ENCODE measurements around the gene RETSAT. TPM values are rescaled to one million over a fixed set of nuclear protein-coding genes. Genes with fewer than 3 reads are reported as not detected.
"Not testable (repeated sequence)": the region's sequence is repeated elsewhere in the genome, so short reads cannot be mapped to it uniquely, and the experiment has no call there.

Gene RETSAT
- total RNA-seq, 3 donors from 2014 or later, result 154 to 378 (median 278) TPM

GRCh38 chr2:85327822-85328617, 26.3 kb downstream of the RETSAT start, which contains the start of gene TGOLN2:
Gene TGOLN2, minus strand, starts transcription at chr2:85327989. Its CDS starts 27 bp downstream, at chr2:85327962.
- intact Hi-C loops (cut with DNase I, micrococcal nuclease), result no loop called here
- DNase-seq (peak; percentile 95 to 97 (median 96)), ATAC-seq (peak; percentile 94)
- Histone ChIP-seq H3K36me3 (ENCODE audit: low read depth) (peaks cover 4% of the 10 kb centered on the region), H3K4me3 (peak within 1 kb of the TSS; percentile 40), H3K4me1 (ENCODE audit: low read depth) (peaks cover 26% of the 10 kb centered on the region), H3K9me3 (no peaks in the 10 kb centered on the region)
- no peak for TF ChIP-seq CTCF (IDR thresholded peaks at IDR 0.05)

GRCh38 chr2:85327160-85327821, 27.0 kb downstream of the RETSAT start:
- Histone ChIP-seq H3K4me3 (peak overlapping the region; percentile 40), H3K9me3 (no peaks in the 10 kb centered on the region), H3K4me1 (ENCODE audit: low read depth) (peaks cover 26% of the 10 kb centered on the region), H3K36me3 (ENCODE audit: low read depth) (peaks cover 9% of the 10 kb centered on the region)
- no peak for TF ChIP-seq CTCF (IDR thresholded peaks at IDR 0.05)
- intact Hi-C loops (cut with DNase I, micrococcal nuclease), result no loop called here
- DNase-seq (peak; percentile 68 to 82 (median 77)), ATAC-seq (peak; percentile 59)

- intact Hi-C loops (cut with DNase I, micrococcal nuclease), result no loop called here
- DNase-seq (peak in 1 of 3 donors; percentile 50), ATAC-seq (peak; percentile 11)
- H3K4me3 ChIP-seq, result peak overlapping the region; percentile 40
- no peak for TF ChIP-seq CTCF (IDR thresholded peaks at IDR 0.05)
- H3K9me3 ChIP-seq, result no peaks in the 10 kb centered on the region
- peaks cover 9% of the 10 kb centered on the region for H3K36me3 ChIP-seq (ENCODE audit: low read depth)
- peaks cover 26% of the 10 kb centered on the region for H3K4me1 ChIP-seq (ENCODE audit: low read depth)
These were observed 27.7 kb downstream of the RETSAT start for GRCh38 chr2:85326406-85327159.

- TF ChIP-seq CTCF (IDR thresholded peaks at IDR 0.05), result no peak
- intact Hi-C loops (cut with DNase I, micrococcal nuclease), result no loop called here
- H3K36me3 ChIP-seq (ENCODE audit: low read depth), result peaks cover 9% of the 10 kb centered on the region
- H3K9me3 ChIP-seq, result no peaks in the 10 kb centered on the region
- no peak overlapping the region for H3K4me3 ChIP-seq
- ATAC-seq, result no peak
- peaks cover 26% of the 10 kb centered on the region for H3K4me1 ChIP-seq (ENCODE audit: low read depth)
- DNase-seq, result no peak
These were observed 28.9 kb downstream of the RETSAT start for GRCh38 chr2:85325466-85325811.

GRCh38 chr2:85324639-85325465, 29.5 kb downstream of the RETSAT start:
- peaks cover 9% of the 10 kb centered on the region for H3K36me3 ChIP-seq (ENCODE audit: low read depth)
- TF ChIP-seq CTCF (IDR thresholded peaks at IDR 0.05), result no peak
- ATAC-seq, result peak; percentile 53

GRCh38 chr2:85323988-85324367, 30.4 kb downstream of the RETSAT start:
- H3K4me3 ChIP-seq; DNase-seq; H3K9me3 ChIP-seq; ATAC-seq; H3K36me3 ChIP-seq (ENCODE audit: low read depth); intact Hi-C loops (cut with DNase I, micrococcal nuclease): not testable (repeated sequence)
- peaks cover 26% of the 10 kb centered on the region for H3K4me1 ChIP-seq (ENCODE audit: low read depth)

More at GRCh38 chr2:85324639-85325465, 29.5 kb downstream of the RETSAT start:
- Histone ChIP-seq H3K9me3 (no peaks in the 10 kb centered on the region), H3K4me3 (no peak overlapping the region), H3K4me1 (ENCODE audit: low read depth) (peaks cover 26% of the 10 kb centered on the region)
- peak in 2 of 3 donors; percentile 53 to 72 for DNase-seq
- intact Hi-C loops (cut with DNase I, micrococcal nuclease), result no loop called here
